ENCODE results near the gene TMEM81.

The TMEM81 gene

GRCh38 chr1:205076245-205076761, 8.0 kb downstream of the TMEM81 start:
- no peaks in the 10 kb centered on the region for H3K4me1 ChIP-seq (ENCODE audit: control insufficient read depth in 1 of 2, insufficient read depth in 2 of 2, low read length in 2 of 2)
- H3K9me3 ChIP-seq (ENCODE audit: control insufficient read depth in 1 of 2, low read length in 2 of 2): no peaks in the 10 kb centered on the region
- H3K27ac ChIP-seq (ENCODE audit: low read length): no peak overlapping the region
- no peaks in the 10 kb centered on the region for H3K36me3 ChIP-seq (ENCODE audit: control insufficient read depth in 1 of 2, insufficient read depth in 2 of 2, low read length in 2 of 2)
- no peak overlapping the region for H3K4me3 ChIP-seq (ENCODE audit: low read depth in 1 of 2, low read length in 2 of 2)
- no peaks in the 10 kb centered on the region for H3K27me3 ChIP-seq (ENCODE audit: low read depth, low read length)

GRCh38 chr1:205075642-205076155, 8.6 kb downstream of the TMEM81 start:
- no peak overlapping the region for H3K27ac ChIP-seq (ENCODE audit: low read length)
- H3K36me3 ChIP-seq (ENCODE audit: control insufficient read depth in 1 of 2, insufficient read depth in 2 of 2, low read length in 2 of 2): no peaks in the 10 kb centered on the region
- no peaks in the 10 kb centered on the region for H3K9me3 ChIP-seq (ENCODE audit: control insufficient read depth in 1 of 2, low read length in 2 of 2)
- no peaks in the 10 kb centered on the region for H3K27me3 ChIP-seq (ENCODE audit: low read depth, low read length)
- no peaks in the 10 kb centered on the region for H3K4me1 ChIP-seq (ENCODE audit: control insufficient read depth in 1 of 2, insufficient read depth in 2 of 2, low read length in 2 of 2)
- H3K4me3 ChIP-seq (ENCODE audit: low read depth in 1 of 2, low read length in 2 of 2): no peak overlapping the region

- Histone ChIP-seq H3K27ac (ENCODE audit: low read length) (no peak overlapping the region), H3K36me3 (ENCODE audit: control insufficient read depth in 1 of 2, insufficient read depth in 2 of 2, low read length in 2 of 2) (no peaks in the 10 kb centered on the region)
Observed at GRCh38 chr1:205074513-205074912, 9.7 kb downstream of the TMEM81 start.

GRCh38 chr1:205074084-205074483, 10.2 kb downstream of the TMEM81 start:
- no peak overlapping the region for H3K27ac ChIP-seq (ENCODE audit: low read length)
- no peaks in the 10 kb centered on the region for H3K9me3 ChIP-seq (ENCODE audit: control insufficient read depth in 1 of 2, low read length in 2 of 2)
- H3K4me1 ChIP-seq (ENCODE audit: control insufficient read depth in 1 of 2, insufficient read depth in 2 of 2, low read length in 2 of 2): peaks cover 0 to 2% of the 10 kb centered on the region in 2 donors
- no peaks in the 10 kb centered on the region for H3K27me3 ChIP-seq (ENCODE audit: low read depth, low read length)
- H3K36me3 ChIP-seq (ENCODE audit: control insufficient read depth in 1 of 2, insufficient read depth in 2 of 2, low read length in 2 of 2): no peaks in the 10 kb centered on the region
- H3K4me3 ChIP-seq (ENCODE audit: low read depth in 1 of 2, low read length in 2 of 2): no peak overlapping the region

More at GRCh38 chr1:205074513-205074912, 9.7 kb downstream of the TMEM81 start:
- Histone ChIP-seq H3K9me3 (ENCODE audit: control insufficient read depth in 1 of 2, low read length in 2 of 2) (no peaks in the 10 kb centered on the region), H3K4me3 (ENCODE audit: low read depth in 1 of 2, low read length in 2 of 2) (no peak overlapping the region), H3K27me3 (ENCODE audit: low read depth, low read length) (no peaks in the 10 kb centered on the region), H3K4me1 (ENCODE audit: control insufficient read depth in 1 of 2, insufficient read depth in 2 of 2, low read length in 2 of 2) (no peaks in the 10 kb centered on the region)

- Histone ChIP-seq H3K36me3 (ENCODE audit: control insufficient read depth in 1 of 2, insufficient read depth in 2 of 2, low read length in 2 of 2) (no peaks in the 10 kb centered on the region), H3K27ac (ENCODE audit: low read length) (no peak overlapping the region), H3K9me3 (ENCODE audit: control insufficient read depth in 1 of 2, low read length in 2 of 2) (no peaks in the 10 kb centered on the region), H3K4me3 (ENCODE audit: low read depth in 1 of 2, low read length in 2 of 2) (no peak overlapping the region), H3K4me1 (ENCODE audit: control insufficient read depth in 1 of 2, insufficient read depth in 2 of 2, low read length in 2 of 2) (peaks cover 0 to 5% of the 10 kb centered on the region in 2 donors), H3K27me3 (ENCODE audit: low read depth, low read length) (no peaks in the 10 kb centered on the region)
Observed at GRCh38 chr1:205073511-205073910, 10.7 kb downstream of the TMEM81 start.

GRCh38 chr1:205072881-205073280, 11.4 kb downstream of the TMEM81 start:
- Histone ChIP-seq H3K4me3 (ENCODE audit: low read depth in 1 of 2, low read length in 2 of 2) (no peak overlapping the region), H3K27me3 (ENCODE audit: low read depth, low read length) (no peaks in the 10 kb centered on the region), H3K27ac (ENCODE audit: low read length) (no peak overlapping the region), H3K4me1 (ENCODE audit: control insufficient read depth in 1 of 2, insufficient read depth in 2 of 2, low read length in 2 of 2) (peaks cover 0 to 5% of the 10 kb centered on the region in 2 donors), H3K9me3 (ENCODE audit: control insufficient read depth in 1 of 2, low read length in 2 of 2) (no peaks in the 10 kb centered on the region), H3K36me3 (ENCODE audit: control insufficient read depth in 1 of 2, insufficient read depth in 2 of 2, low read length in 2 of 2) (no peaks in the 10 kb centered on the region)

- no peak overlapping the region for H3K27ac ChIP-seq (ENCODE audit: low read length)
- H3K4me3 ChIP-seq (ENCODE audit: low read depth in 1 of 2, low read length in 2 of 2): no peak overlapping the region
- H3K27me3 ChIP-seq (ENCODE audit: low read depth, low read length): no peaks in the 10 kb centered on the region
- H3K36me3 ChIP-seq (ENCODE audit: control insufficient read depth in 1 of 2, insufficient read depth in 2 of 2, low read length in 2 of 2): no peaks in the 10 kb centered on the region
- H3K4me1 ChIP-seq (ENCODE audit: control insufficient read depth in 1 of 2, insufficient read depth in 2 of 2, low read length in 2 of 2): peaks cover 0 to 5% of the 10 kb centered on the region in 2 donors
- no peaks in the 10 kb centered on the region for H3K9me3 ChIP-seq (ENCODE audit: control insufficient read depth in 1 of 2, low read length in 2 of 2)
Observed at GRCh38 chr1:205072286-205072685, 12.0 kb downstream of the TMEM81 start.

- Histone ChIP-seq H3K27ac (ENCODE audit: low read length) (no peak overlapping the region), H3K4me1 (ENCODE audit: control insufficient read depth in 1 of 2, insufficient read depth in 2 of 2, low read length in 2 of 2) (peaks cover 0 to 5% of the 10 kb centered on the region in 2 donors), H3K4me3 (ENCODE audit: low read depth in 1 of 2, low read length in 2 of 2) (no peak overlapping the region), H3K9me3 (ENCODE audit: control insufficient read depth in 1 of 2, low read length in 2 of 2) (no peaks in the 10 kb centered on the region), H3K27me3 (ENCODE audit: low read depth, low read length) (no peaks in the 10 kb centered on the region), H3K36me3 (ENCODE audit: control insufficient read depth in 1 of 2, insufficient read depth in 2 of 2, low read length in 2 of 2) (no peaks in the 10 kb centered on the region)
Observed at GRCh38 chr1:205071801-205072200, 12.5 kb downstream of the TMEM81 start.

- H3K4me1 ChIP-seq (ENCODE audit: control insufficient read depth in 1 of 2, insufficient read depth in 2 of 2, low read length in 2 of 2): peaks cover 0 to 5% of the 10 kb centered on the region in 2 donors
- no peak overlapping the region for H3K4me3 ChIP-seq (ENCODE audit: low read depth in 1 of 2, low read length in 2 of 2)
- H3K27ac ChIP-seq (ENCODE audit: low read length): no peak overlapping the region
- no peaks in the 10 kb centered on the region for H3K27me3 ChIP-seq (ENCODE audit: low read depth, low read length)
- no peaks in the 10 kb centered on the region for H3K36me3 ChIP-seq (ENCODE audit: control insufficient read depth in 1 of 2, insufficient read depth in 2 of 2, low read length in 2 of 2)
- H3K9me3 ChIP-seq (ENCODE audit: control insufficient read depth in 1 of 2, low read length in 2 of 2): no peaks in the 10 kb centered on the region
Observed at GRCh38 chr1:205071028-205071409, 13.2 kb downstream of the TMEM81 start.

GRCh38 chr1:205069371-205070125, 14.7 kb downstream of the TMEM81 start:
- Histone ChIP-seq H3K27me3 (ENCODE audit: low read depth, low read length) (no peaks in the 10 kb centered on the region), H3K4me3 (ENCODE audit: low read depth in 1 of 2, low read length in 2 of 2) (no peak overlapping the region), H3K27ac (ENCODE audit: low read length) (no peak overlapping the region), H3K36me3 (ENCODE audit: control insufficient read depth in 1 of 2, insufficient read depth in 2 of 2, low read length in 2 of 2) (no peaks in the 10 kb centered on the region), H3K4me1 (ENCODE audit: control insufficient read depth in 1 of 2, insufficient read depth in 2 of 2, low read length in 2 of 2) (peaks cover 0 to 5% of the 10 kb centered on the region in 2 donors), H3K9me3 (ENCODE audit: control insufficient read depth in 1 of 2, low read length in 2 of 2) (no peaks in the 10 kb centered on the region)

- H3K27ac ChIP-seq (ENCODE audit: low read length): no peak overlapping the region
- peaks cover 0 to 5% of the 10 kb centered on the region in 2 donors for H3K4me1 ChIP-seq (ENCODE audit: control insufficient read depth in 1 of 2, insufficient read depth in 2 of 2, low read length in 2 of 2)
- no peaks in the 10 kb centered on the region for H3K36me3 ChIP-seq (ENCODE audit: control insufficient read depth in 1 of 2, insufficient read depth in 2 of 2, low read length in 2 of 2)
- H3K9me3 ChIP-seq (ENCODE audit: control insufficient read depth in 1 of 2, low read length in 2 of 2): no peaks in the 10 kb centered on the region
- no peak overlapping the region for H3K4me3 ChIP-seq (ENCODE audit: low read depth in 1 of 2, low read length in 2 of 2)
- H3K27me3 ChIP-seq (ENCODE audit: low read depth, low read length): no peaks in the 10 kb centered on the region
Observed at GRCh38 chr1:205068457-205069040, 15.7 kb downstream of the TMEM81 start.
